HG02642 (cell line): ENCODE data around the gene GRSF1.
"Not testable (repeated sequence)": the region's sequence is repeated elsewhere in the genome, so short reads cannot be mapped to it uniquely, and the experiment has no call there.

Source experiments
- ATAC-seq: cut with Tn5 transposase; IDR thresholded peaks from one replicate; pipeline ENCODE4 v1.9.1; 2021; ENCODE audit warnings: mild to moderate bottlenecking; ENCODE audit not compliant: unreplicated experiment, poor library complexity

Gene GRSF1, protein sequence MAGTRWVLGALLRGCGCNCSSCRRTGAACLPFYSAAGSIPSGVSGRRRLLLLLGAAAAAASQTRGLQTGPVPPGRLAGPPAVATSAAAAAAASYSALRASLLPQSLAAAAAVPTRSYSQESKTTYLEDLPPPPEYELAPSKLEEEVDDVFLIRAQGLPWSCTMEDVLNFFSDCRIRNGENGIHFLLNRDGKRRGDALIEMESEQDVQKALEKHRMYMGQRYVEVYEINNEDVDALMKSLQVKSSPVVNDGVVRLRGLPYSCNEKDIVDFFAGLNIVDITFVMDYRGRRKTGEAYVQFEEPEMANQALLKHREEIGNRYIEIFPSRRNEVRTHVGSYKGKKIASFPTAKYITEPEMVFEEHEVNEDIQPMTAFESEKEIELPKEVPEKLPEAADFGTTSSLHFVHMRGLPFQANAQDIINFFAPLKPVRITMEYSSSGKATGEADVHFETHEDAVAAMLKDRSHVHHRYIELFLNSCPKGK

DNA sequence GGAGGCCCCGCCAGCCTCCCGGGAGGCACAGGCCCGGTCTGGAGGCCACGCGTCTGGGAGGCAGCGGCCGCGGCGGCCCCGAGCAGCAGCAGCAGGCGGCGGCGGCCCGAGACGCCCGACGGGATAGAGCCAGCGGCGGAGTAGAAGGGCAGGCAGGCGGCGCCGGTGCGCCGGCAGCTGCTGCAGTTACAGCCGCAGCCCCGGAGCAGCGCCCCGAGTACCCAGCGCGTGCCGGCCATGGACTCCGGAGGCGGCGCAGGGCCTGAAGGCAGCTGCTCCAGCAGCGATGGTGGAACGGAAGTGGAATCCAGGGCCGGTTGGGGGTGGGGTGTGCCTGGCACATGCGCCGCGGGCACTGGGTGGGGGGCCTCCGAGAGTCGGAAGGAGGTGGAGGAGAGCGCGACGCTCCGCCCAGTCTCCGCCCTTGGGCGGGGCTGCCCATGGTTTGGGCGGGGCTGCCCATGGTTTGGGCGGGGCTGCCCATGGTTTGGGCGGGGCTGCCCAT is at the start of gene GRSF1:
Gene GRSF1 (minus strand): TSS at position 302 of the 505 bp plus-strand sequence. CDS start 63 bp downstream, at position 239.
- peak; percentile 67 for ATAC-seq

GRCh38 chr4:70885174-70885573 is 45.5 kb upstream of the GRSF1 start:
- no peak for ATAC-seq

GRCh38 chr4:70880739-70881138 is 41.0 kb upstream of the GRSF1 start:
- ATAC-seq: no peak

DNA sequence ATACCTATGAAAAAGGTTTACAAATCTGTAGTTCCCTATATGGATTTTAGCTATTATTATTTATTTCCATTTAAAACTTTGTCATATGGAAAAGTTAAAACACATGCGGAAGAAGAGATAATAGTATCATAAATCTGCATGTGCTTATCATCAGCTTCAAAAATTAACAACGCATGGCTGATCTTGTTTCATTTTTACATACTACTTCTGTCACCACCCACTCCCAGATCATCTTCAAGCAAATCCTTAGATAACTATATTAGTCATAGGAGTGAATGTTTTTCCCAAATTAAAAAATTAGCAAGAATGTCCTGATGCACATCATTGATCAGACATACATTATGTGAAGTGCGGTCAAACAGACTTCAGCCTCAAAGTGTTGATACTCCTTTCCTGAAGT is 37.9 kb upstream of the GRSF1 start:
- ATAC-seq: no peak

- ATAC-seq: peak; percentile 65
These were observed 34.8 kb upstream of the GRSF1 start for GRCh38 chr4:70874268-70875156.

DNA sequence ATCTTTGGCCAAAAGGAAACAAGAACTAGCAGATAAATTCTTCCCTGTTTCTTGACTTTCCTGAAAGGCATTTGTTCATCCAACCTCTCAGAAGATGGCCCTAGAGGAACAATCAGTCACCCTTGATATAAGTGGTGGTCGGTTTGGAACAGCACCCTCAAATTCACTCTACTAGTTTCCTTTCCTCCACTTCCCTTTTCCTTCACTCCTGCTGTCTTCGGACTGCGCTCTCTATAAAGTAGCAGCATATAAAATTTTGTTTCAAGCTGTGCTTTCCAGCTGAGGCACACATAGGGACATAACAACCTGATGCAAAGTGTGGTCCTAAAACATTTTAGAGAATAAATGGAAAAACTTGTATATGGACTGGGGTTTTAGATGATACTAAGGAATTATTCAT is 33.5 kb upstream of the GRSF1 start:
- no peak for ATAC-seq

- no peak for ATAC-seq
These were observed 29.1 kb upstream of the GRSF1 start for GRCh38 chr4:70868778-70869177.

GRCh38 chr4:70863099-70863790 is 23.6 kb upstream of the GRSF1 start:
- ATAC-seq: peak; percentile 84

GRCh38 chr4:70859066-70859465 is 19.4 kb upstream of the GRSF1 start:
- no peak for ATAC-seq

GRCh38 chr4:70858454-70858853 is 18.8 kb upstream of the GRSF1 start:
- no peak for ATAC-seq

DNA sequence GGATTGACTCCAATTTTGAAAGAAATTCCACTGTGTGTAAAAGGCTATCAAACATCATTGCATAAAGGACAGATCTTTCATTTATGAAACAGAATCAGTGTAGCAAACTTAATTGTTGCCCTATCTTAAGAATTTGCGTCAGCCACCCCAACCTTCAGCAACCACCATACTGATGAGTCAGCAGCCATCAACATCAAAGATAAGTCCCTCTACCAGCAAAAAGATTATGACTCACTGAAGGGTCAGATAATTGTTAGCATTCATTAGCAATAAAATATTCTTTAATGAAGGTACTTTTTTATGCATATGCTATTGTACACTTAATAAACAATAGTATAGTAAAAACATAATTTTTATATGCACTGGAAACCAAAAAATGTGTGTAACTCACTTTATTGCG is 15.8 kb upstream of the GRSF1 start:
- no peak for ATAC-seq

- no peak for ATAC-seq
These were observed 9.6 kb upstream of the GRSF1 start for GRCh38 chr4:70849291-70849690.

DNA sequence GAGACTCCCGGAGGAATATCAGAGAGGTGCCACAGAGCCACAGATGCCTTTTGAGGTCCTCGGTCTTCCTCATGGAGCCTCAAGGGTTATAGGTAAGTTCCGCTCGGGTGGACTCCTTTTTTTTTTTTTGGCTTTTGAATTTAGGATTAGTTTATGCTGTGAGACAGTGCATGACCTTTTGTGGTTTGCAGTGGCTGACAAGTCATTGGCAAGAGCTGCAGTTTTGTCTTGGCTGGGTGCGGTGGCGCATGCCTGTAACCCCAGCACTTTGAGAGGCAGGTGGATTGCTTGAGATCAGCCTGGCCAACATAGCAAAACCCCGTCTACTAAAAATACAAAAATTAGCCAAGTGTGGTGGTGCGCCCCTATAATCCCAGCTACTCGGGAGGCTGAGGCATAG is 4.5 kb upstream of the GRSF1 start:
- ATAC-seq: peak; percentile 28

GRCh38 chr4:70842761-70843435 is 3.2 kb upstream of the GRSF1 start:
- peak; percentile 14 for ATAC-seq

GRCh38 chr4:70841951-70842350 is 2.3 kb upstream of the GRSF1 start:
- no peak for ATAC-seq

- no peak for ATAC-seq
These were observed 1.5 kb upstream of the GRSF1 start for GRCh38 chr4:70841211-70841610.

DNA sequence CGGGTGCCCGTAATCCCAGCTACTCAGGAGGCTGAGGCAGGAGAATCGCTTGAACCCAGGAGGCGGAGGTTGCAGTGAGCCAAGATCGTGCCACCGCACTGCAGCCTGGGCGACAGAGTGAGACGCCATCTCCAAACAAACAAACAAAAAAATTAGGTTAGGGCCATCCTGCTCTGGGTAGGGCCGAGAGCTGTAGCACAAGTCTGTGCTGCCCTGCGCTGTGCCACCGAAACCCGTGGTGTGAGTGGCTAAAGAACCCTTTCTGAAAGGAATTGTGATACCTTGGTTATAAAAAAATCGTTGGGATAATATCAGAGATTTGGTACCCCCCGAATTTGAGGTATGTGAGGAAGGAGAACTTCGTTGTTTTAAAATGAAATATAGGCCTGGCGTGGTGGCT is 941 bp upstream of the GRSF1 start:
- not testable (repeated sequence) for ATAC-seq

GRCh38 chr4:70840137-70840536 is 447 bp upstream of the GRSF1 start:
- ATAC-seq: not testable (repeated sequence)

DNA sequence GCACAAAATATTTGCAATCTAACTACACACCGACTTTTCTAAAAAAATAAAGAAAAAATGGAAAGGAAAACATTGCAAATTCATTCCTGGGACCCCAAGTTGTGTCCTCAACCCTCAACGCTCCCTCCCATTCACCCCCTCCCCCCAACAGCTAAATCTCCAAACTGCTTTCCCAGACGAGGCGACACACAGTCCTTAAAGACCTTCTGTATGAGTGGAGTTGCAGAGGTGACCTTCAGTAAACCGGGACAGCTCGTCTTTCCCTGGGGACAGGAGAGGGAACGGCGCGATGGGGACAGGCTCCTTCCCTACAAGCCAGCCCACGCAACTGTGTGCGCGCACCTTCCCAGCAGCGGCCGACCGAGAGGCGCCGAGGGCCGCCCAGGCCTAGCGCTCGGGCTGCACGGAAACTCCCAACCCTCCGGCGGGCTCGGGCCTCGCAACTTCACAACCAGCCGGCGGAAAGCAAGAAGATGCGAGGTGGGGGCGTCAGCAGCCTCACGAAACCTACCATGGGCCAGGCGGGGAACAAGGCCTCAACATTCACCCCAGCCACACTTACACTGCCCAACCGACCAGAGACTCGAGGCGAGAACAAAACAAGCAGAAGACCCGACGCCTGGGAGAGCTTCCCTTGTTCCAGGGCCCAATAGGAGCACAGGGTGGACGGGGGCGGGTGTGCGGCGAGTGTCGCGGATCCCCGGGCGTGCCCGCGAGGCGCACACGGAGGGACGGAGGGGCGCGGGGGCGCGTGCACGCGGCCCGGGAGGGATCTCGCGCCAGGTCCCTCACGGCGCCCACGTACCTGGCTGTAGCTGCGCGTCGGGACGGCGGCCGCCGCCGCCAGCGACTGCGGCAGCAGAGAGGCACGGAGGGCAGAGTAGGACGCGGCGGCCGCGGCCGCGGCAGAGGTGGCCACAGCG is 763 bp downstream of the GRSF1 start:
- ATAC-seq: peak; percentile 62
